Stimulated activated CD8-positive, alpha-beta memory T cell treated with anti-CD3 and anti-CD28 coated beads, Interleukin-15, amount 100 ng/mL, for 4 hours (primary cell): Measurements from ENCODE around the gene ISLR.

Experiments used
- DNase-seq, 2 donors: peaks; one replicate each; pipeline ENCODE4 v3.0.0-alpha.2; 2020; ENCODE audit warnings: low read depth in 2 of 2

ISLR gene

GRCh38 chr15:74194572-74195559, 21.4 kb downstream of the ISLR start:
- no peak for DNase-seq

- no peak for DNase-seq
These were observed 22.7 kb downstream of the ISLR start for GRCh38 chr15:74196175-74196574.

- no peak for DNase-seq
These were observed 23.9 kb downstream of the ISLR start for GRCh38 chr15:74197176-74197965.

- DNase-seq, result no peak
These were observed 25.8 kb downstream of the ISLR start for GRCh38 chr15:74199297-74199652.

GRCh38 chr15:74200412-74200815, 26.9 kb downstream of the ISLR start:
- DNase-seq, result no peak

GRCh38 chr15:74200871-74201419, 27.4 kb downstream of the ISLR start:
- DNase-seq, result no peak

GRCh38 chr15:74201710-74202420, 28.4 kb downstream of the ISLR start:
- no peak for DNase-seq

GRCh38 chr15:74202452-74203401, 29.2 kb downstream of the ISLR start, which contains the start of gene STRA6:
STRA6 (minus strand) TSS chr15:74202787; CDS start chr15:74202267, 520 bp downstream.
- DNase-seq, result no peak

- no peak for DNase-seq
These were observed 30.5 kb downstream of the ISLR start for GRCh38 chr15:74203914-74204431.

- no peak for DNase-seq
These were observed 32.1 kb downstream of the ISLR start for GRCh38 chr15:74205582-74205947.

GRCh38 chr15:74206801-74207281, 33.3 kb downstream of the ISLR start:
- no peak for DNase-seq

GRCh38 chr15:74207652-74208440, 34.3 kb downstream of the ISLR start:
- no peak for DNase-seq

- DNase-seq, result no peak
These were observed 35.0 kb downstream of the ISLR start for GRCh38 chr15:74208496-74208895.

GRCh38 chr15:74208901-74209559, 35.5 kb downstream of the ISLR start:
- no peak for DNase-seq

- no peak for DNase-seq
These were observed 36.0 kb downstream of the ISLR start for GRCh38 chr15:74209560-74209958.

- no peak for DNase-seq
These were observed 36.6 kb downstream of the ISLR start for GRCh38 chr15:74209997-74210671.

GRCh38 chr15:74210729-74211128, 37.2 kb downstream of the ISLR start:
- no peak for DNase-seq

GRCh38 chr15:74211656-74212055, 38.1 kb downstream of the ISLR start:
- DNase-seq, result no peak
